Gastroesophageal sphincter (tissue), 4 donors: Measurements from ENCODE around the gene GSC. TPM values are rescaled to one million over a fixed set of nuclear protein-coding genes. Genes with fewer than 3 reads are reported as not detected.

Experiments
- ATAC-seq: fragments of 150-250 bp; one replicate; pipeline ENCODE4 v1.9.1; 2016; ENCODE audit warnings: mild to moderate bottlenecking, moderate library complexity
- H3K27ac ChIP-seq, 4 donors: fragments of 200-600 bp; sonication (generic) in 3 of 4; 1 replicate in 3 of 4; 2 replicates in 1 of 4; pipeline ENCODE4 v1.5.1; 2016 to 2019
- H3K27me3 ChIP-seq: fragments of 200-600 bp; sonication (generic); one replicate; pipeline ENCODE4 v1.5.1; 2019
- H3K36me3 ChIP-seq, 2 donors: fragments of 200-600 bp; sonication (generic); one replicate each; pipeline ENCODE4 v1.5.1; 2019; ENCODE audit warnings: control low read depth in 1 of 2
- H3K4me1 ChIP-seq, 3 donors: fragments of 200-600 bp; sonication (generic); 1 replicate in 2 of 3; 2 replicates in 1 of 3; pipeline ENCODE4 v1.5.1; 2016 to 2019; ENCODE audit warnings: control low read depth in 2 of 3
- H3K4me3 ChIP-seq, 2 donors: fragments of 200-600 bp; sonication (generic); one replicate each; pipeline ENCODE4 v1.5.1; 2019; ENCODE audit warnings: mild to moderate bottlenecking in 1 of 2, moderate library complexity in 1 of 2
- H3K9me3 ChIP-seq, 3 donors: fragments of 200-600 bp; sonication (generic); one replicate each; pipeline ENCODE4 v1.5.1; 2017 to 2019; ENCODE audit warnings: control low read depth in 2 of 3
- CTCF ChIP-seq, 4 experiments: fragments of 200-600 bp in 2 of 4; fragments of 450-650 bp in 2 of 4; sonication (generic) in 1 of 4; IDR thresholded peaks; one replicate each; pipeline ENCODE4 v1.5.1; 2017 to 2019; ENCODE audit warnings: antibody characterized with exemption in 4 of 4, mild to moderate bottlenecking in 2 of 4, moderate library complexity in 2 of 4
- EP300 ChIP-seq: sonication (generic); formaldehyde crosslinking; IDR thresholded peaks from one replicate; pipeline ENCODE4 v1.6.1; 2017; ENCODE audit warnings: antibody characterized with exemption, mild to moderate bottlenecking
- POLR2A ChIP-seq, 2 donors: fragments of 450-650 bp; IDR thresholded peaks; one replicate each; pipeline ENCODE4 v1.6.1; 2017; ENCODE audit warnings: antibody characterized with exemption in 2 of 2, mild to moderate bottlenecking in 2 of 2, moderate library complexity in 1 of 2
- POLR2AphosphoS5 ChIP-seq: sonication (generic); formaldehyde crosslinking; IDR thresholded peaks from one replicate; pipeline ENCODE4 v1.6.1; 2017; ENCODE audit warnings: antibody characterized with exemption
- WGBS, 2 donors: methylation state at CpG; one replicate each; pipeline ENCODE4 v1.1.5; 2018; ENCODE audit warnings: low coverage in 1 of 2; 5-methylcytosine and 5-hydroxymethylcytosine counted together
- total RNA-seq, 4 donors: library from RNA; depleted of rRNA; stranded (reverse); fragments of >200 nt; gene quantifications; one replicate each; pipeline ENCODE4 v1.1.0, GENCODE V29; 2016

GSC gene
- total RNA-seq, 4 donors from 2014 or later: 3.5 TPM; not detected in 3

GRCh38 chr14:94775091-94775870 lies 5.4 kb upstream of the GSC start:
- peaks cover 0 to 21% (median 0%) of the 10 kb centered on the region in 3 donors for H3K4me1 ChIP-seq
- no peak for ATAC-seq
- no peaks in the 10 kb centered on the region for H3K9me3 ChIP-seq
- peaks cover 97% of the 10 kb centered on the region for H3K27me3 ChIP-seq
- H3K36me3 ChIP-seq: no peaks in the 10 kb centered on the region
- WGBS, 2 donors: 3 to 32% methylated on average over 12 to 19 of the region's 20 CpGs
- H3K27ac ChIP-seq: no peak overlapping the region
- H3K4me3 ChIP-seq: no peak overlapping the region
- no peak for TF ChIP-seq EP300
- TF ChIP-seq POLR2AphosphoS5: no peak
- TF ChIP-seq POLR2A (IDR thresholded peaks at IDR 0.05): no peak

GRCh38 chr14:94774344-94775090 lies 4.6 kb upstream of the GSC start:
- H3K4me3 ChIP-seq: no peak overlapping the region
- H3K9me3 ChIP-seq: no peaks in the 10 kb centered on the region
- H3K27ac ChIP-seq: no peak overlapping the region
- no peak for ATAC-seq
- WGBS, 2 donors: 7 to 12% methylated on average over 11 of the region's 11 CpGs
- H3K4me1 ChIP-seq: peaks cover 0 to 29% (median 3%) of the 10 kb centered on the region in 3 donors
- peaks cover 99% of the 10 kb centered on the region for H3K27me3 ChIP-seq
- no peak for TF ChIP-seq CTCF (IDR thresholded peaks at IDR 0.05)
- TF ChIP-seq POLR2A (IDR thresholded peaks at IDR 0.05): no peak
- no peak for TF ChIP-seq EP300
- TF ChIP-seq POLR2AphosphoS5: no peak
- H3K36me3 ChIP-seq: no peaks in the 10 kb centered on the region

GRCh38 chr14:94773655-94774343 lies 3.9 kb upstream of the GSC start:
- Histone ChIP-seq H3K36me3 (no peaks in the 10 kb centered on the region), H3K9me3 (no peaks in the 10 kb centered on the region), H3K4me3 (no peak overlapping the region), H3K27me3 (peaks cover 99% of the 10 kb centered on the region), H3K27ac (no peak overlapping the region), H3K4me1 (peaks cover 0 to 36% (median 10%) of the 10 kb centered on the region in 3 donors)
- no peak for ATAC-seq
- TF ChIP-seq POLR2AphosphoS5 (no peak), EP300 (no peak), CTCF (IDR thresholded peaks at IDR 0.05) (no peak), POLR2A (IDR thresholded peaks at IDR 0.05) (no peak)
- WGBS, 2 donors: 7% methylated on average over 16 to 19 of the region's 36 CpGs

GRCh38 chr14:94773061-94773648 lies 3.2 kb upstream of the GSC start:
- no peak for ATAC-seq
- peaks cover 99% of the 10 kb centered on the region for H3K27me3 ChIP-seq
- 11 to 16% methylated on average over 10 to 11 of the region's 42 CpGs for WGBS, 2 donors

More at GRCh38 chr14:94773061-94773648, 3.2 kb upstream of the GSC start:
- no peaks in the 10 kb centered on the region for H3K9me3 ChIP-seq
- no peaks in the 10 kb centered on the region for H3K36me3 ChIP-seq
- no peak overlapping the region for H3K4me3 ChIP-seq
- TF ChIP-seq EP300: no peak
- TF ChIP-seq POLR2AphosphoS5: no peak
- TF ChIP-seq CTCF (IDR thresholded peaks at IDR 0.05): no peak
- TF ChIP-seq POLR2A (IDR thresholded peaks at IDR 0.05): no peak
- H3K27ac ChIP-seq: no peak overlapping the region
- peaks cover 0 to 43% (median 15%) of the 10 kb centered on the region in 3 donors for H3K4me1 ChIP-seq
